22Rv1 (cell line): ENCODE measurements around the gene KAZN.

Experiments used
- H3K27ac ChIP-seq: fragments of 450-650 bp; 2 replicates; pipeline ENCODE4 v1.5.1; 2017
- ZFX ChIP-seq: fragments of 450-650 bp; IDR thresholded peaks from 2 replicates; pipeline ENCODE4 v1.6.1; 2017; ENCODE audit warnings: antibody characterized with exemption, borderline replicate concordance
- TF ChIP-seq, protein P1 (sequence below): fragments of 450-650 bp; IDR thresholded peaks from 2 replicates; pipeline ENCODE4 v1.5.1; 2017; ENCODE audit warnings: mild to moderate bottlenecking

The KAZN gene

DNA sequence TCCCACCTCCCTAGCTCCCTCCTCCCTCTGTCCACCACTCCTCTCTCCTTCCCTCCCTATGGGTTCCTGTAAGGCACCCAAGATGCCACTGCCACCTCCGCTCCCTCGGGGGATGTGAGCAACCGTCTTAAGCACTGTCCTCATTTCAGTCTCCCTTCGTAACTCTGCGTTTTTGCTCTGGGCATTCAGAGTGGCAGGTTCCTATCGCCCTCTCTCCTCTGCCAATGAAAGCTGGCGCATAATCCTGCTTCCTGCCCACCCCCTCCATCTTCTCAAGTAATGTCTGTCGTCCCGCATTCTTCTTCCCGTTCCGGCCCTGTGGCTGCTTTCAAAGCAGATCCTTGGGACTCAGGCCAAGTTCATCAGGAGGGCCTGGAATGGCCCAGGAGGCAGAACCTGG lies 301.2 kb downstream of the KAZN start:
- TF ChIP-seq ZFX, result no peak
- TF ChIP-seq, protein P1, sequence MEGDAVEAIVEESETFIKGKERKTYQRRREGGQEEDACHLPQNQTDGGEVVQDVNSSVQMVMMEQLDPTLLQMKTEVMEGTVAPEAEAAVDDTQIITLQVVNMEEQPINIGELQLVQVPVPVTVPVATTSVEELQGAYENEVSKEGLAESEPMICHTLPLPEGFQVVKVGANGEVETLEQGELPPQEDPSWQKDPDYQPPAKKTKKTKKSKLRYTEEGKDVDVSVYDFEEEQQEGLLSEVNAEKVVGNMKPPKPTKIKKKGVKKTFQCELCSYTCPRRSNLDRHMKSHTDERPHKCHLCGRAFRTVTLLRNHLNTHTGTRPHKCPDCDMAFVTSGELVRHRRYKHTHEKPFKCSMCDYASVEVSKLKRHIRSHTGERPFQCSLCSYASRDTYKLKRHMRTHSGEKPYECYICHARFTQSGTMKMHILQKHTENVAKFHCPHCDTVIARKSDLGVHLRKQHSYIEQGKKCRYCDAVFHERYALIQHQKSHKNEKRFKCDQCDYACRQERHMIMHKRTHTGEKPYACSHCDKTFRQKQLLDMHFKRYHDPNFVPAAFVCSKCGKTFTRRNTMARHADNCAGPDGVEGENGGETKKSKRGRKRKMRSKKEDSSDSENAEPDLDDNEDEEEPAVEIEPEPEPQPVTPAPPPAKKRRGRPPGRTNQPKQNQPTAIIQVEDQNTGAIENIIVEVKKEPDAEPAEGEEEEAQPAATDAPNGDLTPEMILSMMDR, result no peak
- H3K27ac ChIP-seq, result no peak overlapping the region

DNA sequence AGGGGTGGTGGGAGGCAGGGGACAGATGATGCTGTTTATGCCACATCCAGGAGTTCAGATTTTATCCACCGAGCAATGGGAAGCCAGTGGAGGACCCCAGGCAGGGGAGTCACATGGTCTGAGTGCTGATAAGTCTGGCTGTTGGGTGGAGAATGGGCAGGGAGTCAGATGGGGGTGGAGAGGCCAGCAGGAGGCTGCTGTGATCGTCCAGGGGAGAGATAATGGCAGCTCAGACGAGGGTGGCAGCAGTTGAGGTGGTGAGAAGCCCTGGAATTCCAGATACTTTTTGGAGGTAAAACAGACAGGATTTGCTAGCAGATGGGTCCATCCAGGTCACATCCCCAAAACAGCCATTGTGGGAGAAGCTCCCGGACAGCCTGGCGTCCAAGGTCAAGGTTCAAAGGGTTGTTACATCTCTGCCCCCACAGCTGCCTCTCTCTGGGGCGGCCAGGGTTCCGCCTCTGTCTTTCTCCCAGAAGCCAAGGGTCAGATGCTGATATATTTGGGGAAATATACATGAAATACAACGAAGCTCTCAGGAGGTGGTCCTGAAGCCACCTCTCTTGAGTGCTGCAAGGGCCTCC lies 303.0 kb downstream of the KAZN start:
- TF ChIP-seq, protein P1, result no peak
- no peak for TF ChIP-seq ZFX
- H3K27ac ChIP-seq, result no peak overlapping the region

DNA sequence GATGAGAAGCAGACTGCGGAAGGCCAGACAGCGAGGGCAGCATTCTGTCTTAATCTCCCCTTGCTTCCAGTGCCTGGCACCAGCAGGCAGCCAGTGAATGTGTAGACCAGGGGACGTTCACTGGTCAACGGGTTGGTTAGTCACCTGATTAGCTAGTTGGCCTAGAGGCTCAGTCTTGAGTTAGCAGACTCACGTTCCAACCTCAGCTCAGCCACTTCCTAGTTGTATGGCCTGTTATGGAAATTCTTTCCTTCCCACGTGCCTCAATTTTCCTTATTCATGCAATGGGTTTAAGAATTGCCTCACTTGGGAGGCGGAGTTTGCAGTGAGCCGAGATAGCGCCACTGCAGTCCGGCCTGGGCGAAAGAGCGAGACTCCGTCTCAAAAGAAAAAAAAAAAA lies 305.4 kb downstream of the KAZN start:
- no peak overlapping the region for H3K27ac ChIP-seq
- no peak for TF ChIP-seq ZFX
- TF ChIP-seq, protein P1, result no peak

DNA sequence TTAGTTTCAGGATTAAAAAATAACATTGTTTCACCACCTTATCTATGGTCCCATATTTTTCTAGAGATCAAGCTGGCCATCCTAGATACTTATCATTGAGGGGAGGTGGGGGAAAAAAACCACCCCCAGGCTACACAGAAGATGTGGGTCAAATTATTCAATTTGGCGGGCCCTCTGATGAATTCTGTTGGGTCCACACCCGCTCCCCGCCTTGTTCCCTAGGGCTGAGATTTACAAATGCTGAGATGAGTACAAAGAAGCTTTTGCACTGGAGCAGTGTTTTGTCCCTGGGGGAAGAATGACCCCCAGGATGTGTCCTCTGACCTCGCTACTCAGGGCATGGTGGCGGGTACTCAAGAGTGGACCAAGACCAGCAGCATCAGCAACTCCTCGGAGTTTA lies 308.2 kb downstream of the KAZN start:
- H3K27ac ChIP-seq, result no peak overlapping the region
- TF ChIP-seq, protein P1, result no peak

DNA sequence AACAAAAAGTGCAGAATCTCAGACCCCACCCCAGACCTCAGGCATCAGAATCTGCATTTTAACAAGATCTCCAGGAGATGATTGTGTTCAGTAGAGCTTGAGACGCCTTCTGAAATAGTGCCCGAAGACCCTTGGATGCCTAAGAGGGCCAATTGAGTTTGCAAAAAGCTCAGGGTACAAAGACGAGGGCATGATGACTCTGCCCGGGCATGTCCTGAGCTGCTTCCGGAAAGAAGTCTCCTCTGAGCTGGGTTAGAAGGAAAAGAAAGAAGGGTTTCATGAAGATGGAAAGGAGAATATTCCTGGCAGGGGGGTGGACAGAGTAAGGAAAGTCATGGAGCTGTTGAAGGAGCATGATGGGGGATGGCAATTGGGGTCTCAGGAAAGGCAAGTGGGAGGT lies 308.9 kb downstream of the KAZN start:
- no peak overlapping the region for H3K27ac ChIP-seq
- TF ChIP-seq, protein P1, result no peak
- no peak for TF ChIP-seq ZFX

DNA sequence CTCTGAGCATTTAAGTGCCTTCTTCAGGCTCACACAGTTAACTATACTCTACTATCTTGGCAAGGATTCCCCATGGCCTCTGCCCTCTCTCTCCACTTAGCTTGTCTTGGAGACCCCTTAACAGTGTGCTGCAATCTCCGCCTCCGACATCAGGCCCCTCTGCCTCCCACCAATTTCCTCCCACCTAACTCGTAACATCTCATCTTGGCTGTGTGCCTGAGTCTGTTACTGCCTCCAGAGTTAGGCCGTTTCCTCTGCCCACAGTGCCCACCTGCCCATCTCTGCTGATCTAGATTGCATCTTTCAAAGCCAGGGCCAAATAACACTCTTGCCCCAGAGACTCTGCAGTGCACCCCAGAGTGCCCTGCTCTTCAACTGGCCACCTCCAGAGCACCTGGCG lies 310.8 kb downstream of the KAZN start:
- no peak overlapping the region for H3K27ac ChIP-seq
- TF ChIP-seq, protein P1, result no peak
- TF ChIP-seq ZFX, result no peak

DNA sequence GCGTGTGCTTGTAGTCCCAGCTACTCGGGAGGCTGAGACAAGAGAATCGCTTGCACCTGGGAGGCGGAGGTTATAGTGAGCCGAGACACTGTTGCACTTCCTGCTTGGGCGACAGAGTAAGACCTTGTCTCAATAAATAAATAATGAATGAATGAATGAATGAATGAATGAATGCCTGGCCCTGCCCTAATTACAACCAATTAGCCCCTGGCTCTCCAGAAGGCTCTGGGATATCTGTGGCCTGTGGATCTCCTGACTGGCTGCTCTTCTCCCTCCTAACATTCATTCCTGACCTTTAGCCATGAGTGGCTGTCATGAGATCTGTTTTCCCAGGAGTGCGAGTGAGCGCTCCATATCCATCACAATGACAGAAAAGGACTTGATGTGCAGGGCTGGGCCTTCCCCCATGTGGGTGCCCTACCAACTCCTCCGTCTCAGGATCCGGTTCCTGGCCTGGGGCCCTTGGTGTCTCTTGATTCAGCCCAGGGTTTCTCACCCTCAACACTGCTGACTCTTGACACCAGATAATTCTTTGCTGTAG lies 311.5 kb downstream of the KAZN start:
- TF ChIP-seq, protein P1, result no peak
- TF ChIP-seq ZFX, result no peak
- H3K27ac ChIP-seq, result no peak overlapping the region
